ENCODE data around the gene CHEK1.

- TF ChIP-seq POLR2A (IDR thresholded peaks at IDR 0.05; ENCODE audit: low read depth, low read length) = no peak
- no peak for TF ChIP-seq POLR2AphosphoS5 (IDR thresholded peaks at IDR 0.05; ENCODE audit: low read depth, low read length)
- no peak for TF ChIP-seq PAX5 (IDR thresholded peaks at IDR 0.05; ENCODE audit: insufficient read depth, low read length, severe bottlenecking)
- TF ChIP-seq TAF1 (IDR thresholded peaks at IDR 0.05; ENCODE audit: low read depth, low read length) = no peak
- no peak for TF ChIP-seq POU2F2 (IDR thresholded peaks at IDR 0.05; ENCODE audit: low read depth, low read length)
- no peak for TF ChIP-seq SPI1 (IDR thresholded peaks at IDR 0.05; ENCODE audit: low read depth, low read length)
These were observed 65.0 kb downstream of the CHEK1 start for GRCh38 chr11:125690006-125690405.
